Mesothelial cell of epicardium (in vitro differentiated cells): Measurements from ENCODE around the gene GPR141. TPM values are rescaled to one million over a fixed set of nuclear protein-coding genes. Genes with fewer than 3 reads are reported as not detected.

Source experiments
- DNase-seq, 2 experiments: peaks; one replicate each; pipeline ENCODE4 v3.0.0; 2021; ENCODE audit warnings: low spot score in 2 of 2; ENCODE audit not compliant: unreplicated experiment in 2 of 2
- H3K27ac Mint-ChIP-seq: 2 replicates; pipeline ENCODE4 v1.8.0; 2021; ENCODE audit warnings: mixed read lengths
- H3K27me3 Mint-ChIP-seq: 2 replicates; pipeline ENCODE4 v1.8.0; 2021; ENCODE audit warnings: low read depth, mixed read lengths
- H3K36me3 Mint-ChIP-seq: 2 replicates; pipeline ENCODE4 v1.8.0; 2021; ENCODE audit warnings: mixed read lengths
- H3K4me1 Mint-ChIP-seq: 2 replicates; pipeline ENCODE4 v1.8.0; 2021; ENCODE audit warnings: mixed read lengths
- H3K4me3 Mint-ChIP-seq: 2 replicates; pipeline ENCODE4 v1.8.0; 2021; ENCODE audit warnings: mild to moderate bottlenecking, moderate library complexity, mixed read lengths
- H3K9me3 Mint-ChIP-seq: 2 replicates; pipeline ENCODE4 v1.8.0; 2021; ENCODE audit warnings: mixed read lengths
- total RNA-seq: library from RNA; stranded (reverse); gene quantifications from 3 replicates; pipeline ENCODE4 v1.2.1, GENCODE V29; 2021
- TF ChIP-seq, protein P1 (sequence below): fragments of 200-600 bp; sonication (generic); IDR thresholded peaks from one replicate; pipeline ENCODE4 v1.5.0; 2021; ENCODE audit warnings: antibody characterized with exemption; ENCODE audit not compliant: unreplicated experiment

The GPR141 gene
- total RNA-seq, 1 donor from 2014 or later: 1.0 TPM

DNA sequence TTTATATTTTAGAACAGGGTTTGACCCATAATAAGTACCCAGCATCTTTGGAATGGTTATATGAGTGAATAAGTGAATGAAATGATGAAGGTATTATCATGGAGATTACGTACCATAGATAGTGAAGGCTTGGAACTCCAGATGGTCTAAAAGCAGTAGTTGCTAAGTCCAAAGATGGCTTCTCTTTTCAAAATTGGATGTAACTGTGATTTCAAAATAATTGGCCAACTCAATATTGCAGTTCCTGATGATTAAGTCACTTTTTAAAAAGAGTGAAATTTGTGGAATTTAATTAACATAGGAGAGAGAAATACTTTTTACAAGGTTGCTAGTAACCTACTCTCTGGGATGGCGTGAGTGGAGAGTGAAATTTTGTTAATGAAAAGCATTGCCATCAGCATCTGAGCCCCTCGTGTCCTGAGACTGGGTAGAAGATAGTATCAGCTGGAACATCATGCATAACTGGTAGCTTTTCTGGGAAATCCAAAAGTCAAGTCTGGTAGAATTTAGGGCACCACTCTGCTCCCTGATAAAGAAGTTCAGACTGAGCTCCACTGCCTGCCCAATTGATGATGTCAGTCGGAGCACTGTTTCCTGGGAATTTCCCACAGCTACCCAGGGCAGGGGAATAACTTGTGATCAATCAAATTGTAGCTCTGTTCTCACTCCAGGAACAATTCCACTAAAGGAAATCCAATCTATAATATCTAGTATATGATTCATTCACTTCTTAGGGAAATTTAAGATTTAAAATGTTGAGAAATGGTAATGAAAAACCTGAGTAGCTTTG lies 3.2 kb downstream of the GPR141 start:
- no peak overlapping the region for H3K4me3 Mint-ChIP-seq
- TF ChIP-seq, protein P1, sequence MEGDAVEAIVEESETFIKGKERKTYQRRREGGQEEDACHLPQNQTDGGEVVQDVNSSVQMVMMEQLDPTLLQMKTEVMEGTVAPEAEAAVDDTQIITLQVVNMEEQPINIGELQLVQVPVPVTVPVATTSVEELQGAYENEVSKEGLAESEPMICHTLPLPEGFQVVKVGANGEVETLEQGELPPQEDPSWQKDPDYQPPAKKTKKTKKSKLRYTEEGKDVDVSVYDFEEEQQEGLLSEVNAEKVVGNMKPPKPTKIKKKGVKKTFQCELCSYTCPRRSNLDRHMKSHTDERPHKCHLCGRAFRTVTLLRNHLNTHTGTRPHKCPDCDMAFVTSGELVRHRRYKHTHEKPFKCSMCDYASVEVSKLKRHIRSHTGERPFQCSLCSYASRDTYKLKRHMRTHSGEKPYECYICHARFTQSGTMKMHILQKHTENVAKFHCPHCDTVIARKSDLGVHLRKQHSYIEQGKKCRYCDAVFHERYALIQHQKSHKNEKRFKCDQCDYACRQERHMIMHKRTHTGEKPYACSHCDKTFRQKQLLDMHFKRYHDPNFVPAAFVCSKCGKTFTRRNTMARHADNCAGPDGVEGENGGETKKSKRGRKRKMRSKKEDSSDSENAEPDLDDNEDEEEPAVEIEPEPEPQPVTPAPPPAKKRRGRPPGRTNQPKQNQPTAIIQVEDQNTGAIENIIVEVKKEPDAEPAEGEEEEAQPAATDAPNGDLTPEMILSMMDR: no peak
- peaks cover 4% of the 10 kb centered on the region for H3K4me1 Mint-ChIP-seq
- DNase-seq: no peak
- no peaks in the 10 kb centered on the region for H3K36me3 Mint-ChIP-seq
- H3K27ac Mint-ChIP-seq: no peak overlapping the region
- H3K27me3 Mint-ChIP-seq: no peaks in the 10 kb centered on the region
- peaks cover 9% of the 10 kb centered on the region for H3K9me3 Mint-ChIP-seq

GRCh38 chr7:37690206-37690605 lies 6.6 kb downstream of the GPR141 start:
- DNase-seq: no peak
- H3K9me3 Mint-ChIP-seq: peaks cover 18% of the 10 kb centered on the region
- TF ChIP-seq, protein P1: no peak
- no peaks in the 10 kb centered on the region for H3K4me1 Mint-ChIP-seq
- no peak overlapping the region for H3K4me3 Mint-ChIP-seq
- H3K36me3 Mint-ChIP-seq: no peaks in the 10 kb centered on the region
- H3K27ac Mint-ChIP-seq: no peak overlapping the region
- H3K27me3 Mint-ChIP-seq: no peaks in the 10 kb centered on the region

DNA sequence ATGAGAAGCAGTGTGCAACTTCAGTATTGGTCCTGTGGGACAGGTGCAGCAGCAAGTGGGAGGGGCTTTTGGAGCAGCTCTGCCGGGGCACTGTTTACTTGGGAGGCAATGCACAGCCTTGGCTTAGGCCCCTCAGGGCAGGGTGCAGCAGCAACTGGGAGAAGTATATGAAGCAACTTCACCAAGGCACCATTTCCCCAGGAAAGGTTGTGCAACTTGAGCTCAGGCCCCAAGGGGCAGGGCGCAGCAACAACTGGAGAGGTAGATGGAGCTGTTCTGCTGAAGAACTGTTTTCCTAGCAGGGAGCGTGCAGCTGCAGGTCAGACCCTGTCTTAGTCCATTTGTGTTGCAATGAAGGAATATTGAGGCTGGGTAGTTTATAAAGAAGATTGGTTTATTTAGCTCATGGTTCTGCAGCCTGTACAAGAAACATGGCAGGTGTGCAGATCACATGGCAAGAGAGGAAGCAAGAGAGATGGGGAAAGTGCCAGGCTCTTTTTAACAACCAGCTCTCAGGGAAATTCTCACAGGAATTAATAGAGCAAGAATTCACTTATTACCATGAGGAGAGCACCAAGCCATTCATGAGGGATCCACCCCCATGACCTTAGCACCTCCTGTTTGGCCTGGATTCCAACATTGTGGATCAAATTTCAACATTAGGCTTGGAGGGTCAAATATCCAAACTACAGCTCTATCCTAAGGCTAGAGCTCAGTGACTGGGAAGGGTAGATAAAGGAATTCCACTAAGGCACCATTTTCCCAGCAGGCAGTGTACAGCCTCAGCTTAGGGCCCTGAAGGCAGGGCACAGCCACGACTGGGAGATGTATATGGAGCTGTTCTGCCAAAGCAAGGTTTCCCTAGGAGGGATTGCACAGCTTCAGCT lies 10.9 kb downstream of the GPR141 start:
- Mint-ChIP-seq H3K4me1 (peaks cover 3% of the 10 kb centered on the region), H3K36me3 (no peaks in the 10 kb centered on the region), H3K27me3 (no peaks in the 10 kb centered on the region), H3K27ac (no peak overlapping the region), H3K4me3 (no peak overlapping the region), H3K9me3 (peaks cover 18% of the 10 kb centered on the region)
- TF ChIP-seq, protein P1: no peak
- no peak for DNase-seq

DNA sequence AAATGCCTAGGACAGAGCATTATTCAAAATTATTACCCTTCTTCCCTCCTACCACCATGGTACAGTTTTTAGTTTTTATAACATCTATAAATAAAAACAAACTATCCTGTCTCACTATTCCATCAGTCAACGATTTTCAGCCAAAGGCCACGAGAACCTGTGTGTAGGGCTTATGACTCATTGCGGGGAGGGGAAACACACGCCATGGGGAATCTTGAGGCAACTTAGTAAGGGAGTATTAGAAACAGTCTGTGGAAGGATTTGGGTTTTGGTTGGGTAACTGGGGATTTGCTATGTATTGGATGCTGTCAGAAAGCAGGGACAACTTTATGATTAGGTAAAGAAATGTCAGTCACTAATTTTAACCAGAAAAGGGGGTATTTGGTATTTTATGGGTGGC lies 14.7 kb downstream of the GPR141 start:
- Mint-ChIP-seq H3K9me3 (no peaks in the 10 kb centered on the region), H3K27me3 (no peaks in the 10 kb centered on the region), H3K36me3 (no peaks in the 10 kb centered on the region), H3K27ac (no peak overlapping the region), H3K4me3 (no peak overlapping the region), H3K4me1 (peaks cover 20% of the 10 kb centered on the region)
- TF ChIP-seq, protein P1: no peak
- DNase-seq: no peak

GRCh38 chr7:37698782-37699181 lies 15.2 kb downstream of the GPR141 start:
- H3K27ac Mint-ChIP-seq: no peak overlapping the region
- TF ChIP-seq, protein P1: no peak
- no peak for DNase-seq
- no peaks in the 10 kb centered on the region for H3K36me3 Mint-ChIP-seq
- no peaks in the 10 kb centered on the region for H3K27me3 Mint-ChIP-seq
- H3K9me3 Mint-ChIP-seq: no peaks in the 10 kb centered on the region
- peaks cover 23% of the 10 kb centered on the region for H3K4me1 Mint-ChIP-seq
- no peak overlapping the region for H3K4me3 Mint-ChIP-seq
